ENCODE results near the gene SPNS2.
A peak's percentile ranks its signal among the peaks of the same experiment; 100 is the strongest.

The SPNS2 gene, protein sequence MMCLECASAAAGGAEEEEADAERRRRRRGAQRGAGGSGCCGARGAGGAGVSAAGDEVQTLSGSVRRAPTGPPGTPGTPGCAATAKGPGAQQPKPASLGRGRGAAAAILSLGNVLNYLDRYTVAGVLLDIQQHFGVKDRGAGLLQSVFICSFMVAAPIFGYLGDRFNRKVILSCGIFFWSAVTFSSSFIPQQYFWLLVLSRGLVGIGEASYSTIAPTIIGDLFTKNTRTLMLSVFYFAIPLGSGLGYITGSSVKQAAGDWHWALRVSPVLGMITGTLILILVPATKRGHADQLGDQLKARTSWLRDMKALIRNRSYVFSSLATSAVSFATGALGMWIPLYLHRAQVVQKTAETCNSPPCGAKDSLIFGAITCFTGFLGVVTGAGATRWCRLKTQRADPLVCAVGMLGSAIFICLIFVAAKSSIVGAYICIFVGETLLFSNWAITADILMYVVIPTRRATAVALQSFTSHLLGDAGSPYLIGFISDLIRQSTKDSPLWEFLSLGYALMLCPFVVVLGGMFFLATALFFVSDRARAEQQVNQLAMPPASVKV

DNA sequence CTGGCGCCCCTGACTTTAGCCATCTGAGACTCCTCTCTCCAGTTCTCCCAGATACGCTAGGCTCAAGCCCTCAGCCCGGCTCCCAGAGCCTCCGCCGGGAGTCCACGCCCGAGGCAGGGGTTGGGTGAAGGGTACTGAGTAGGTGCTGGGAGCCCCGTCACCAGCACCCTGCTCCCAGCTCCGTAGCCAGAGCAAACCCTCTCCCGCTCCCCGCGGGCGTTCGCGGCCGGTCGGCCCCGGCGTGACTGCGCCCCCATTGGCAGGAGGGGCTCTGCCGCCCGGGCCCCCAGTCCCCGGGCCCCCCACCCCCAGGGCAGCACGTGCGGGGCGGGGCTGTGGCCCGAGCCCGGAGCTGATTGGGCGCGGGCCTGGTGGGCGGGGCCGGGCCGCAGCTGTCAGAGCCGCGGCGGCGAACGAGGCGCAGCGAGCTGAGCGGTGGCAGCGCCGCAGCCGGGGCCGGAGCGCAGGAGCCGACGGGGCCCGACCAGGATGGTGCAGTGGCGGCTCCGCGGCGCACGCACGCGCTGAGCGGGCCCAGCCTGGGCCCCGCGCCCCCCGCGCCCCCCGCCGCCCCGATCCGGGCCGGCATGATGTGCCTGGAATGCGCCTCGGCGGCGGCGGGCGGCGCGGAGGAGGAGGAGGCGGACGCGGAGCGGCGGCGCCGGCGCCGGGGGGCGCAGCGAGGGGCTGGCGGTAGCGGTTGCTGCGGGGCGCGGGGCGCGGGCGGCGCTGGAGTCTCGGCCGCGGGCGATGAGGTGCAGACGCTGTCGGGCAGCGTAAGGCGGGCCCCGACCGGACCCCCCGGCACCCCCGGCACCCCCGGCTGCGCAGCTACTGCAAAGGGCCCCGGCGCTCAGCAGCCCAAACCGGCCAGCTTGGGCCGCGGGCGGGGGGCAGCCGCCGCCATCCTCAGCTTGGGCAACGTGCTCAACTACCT, at the start of gene SPNS2:
TSS of gene SPNS2 (plus strand) at position 421 of the 937 bp plus-strand sequence. CDS start at position 588, 167 bp downstream.
- peak within 1 kb of the TSS in 1 of 2 donors; percentile 15 for H3K4me3 ChIP-seq (ENCODE audit: low read depth in 1 of 2, low read length in 2 of 2)
- no peak within 1 kb of the TSS for H3K9ac ChIP-seq (ENCODE audit: low read length)
- H3K9me3 ChIP-seq (ENCODE audit: low read length) = no peaks in the 10 kb centered on the region
- H3K27ac ChIP-seq (ENCODE audit: low read depth, low read length) = no peak within 1 kb of the TSS
- no peaks in the 10 kb centered on the region for H3K36me3 ChIP-seq (ENCODE audit: insufficient read depth, low read length)
- peaks cover 22 to 42% of the 10 kb centered on the region in 2 donors for H3K27me3 ChIP-seq (ENCODE audit: control insufficient read depth in 1 of 2, insufficient read depth in 2 of 2, low read length in 2 of 2)
- H3K4me1 ChIP-seq (ENCODE audit: insufficient read depth, low read length) = peaks cover 13% of the 10 kb centered on the region

DNA sequence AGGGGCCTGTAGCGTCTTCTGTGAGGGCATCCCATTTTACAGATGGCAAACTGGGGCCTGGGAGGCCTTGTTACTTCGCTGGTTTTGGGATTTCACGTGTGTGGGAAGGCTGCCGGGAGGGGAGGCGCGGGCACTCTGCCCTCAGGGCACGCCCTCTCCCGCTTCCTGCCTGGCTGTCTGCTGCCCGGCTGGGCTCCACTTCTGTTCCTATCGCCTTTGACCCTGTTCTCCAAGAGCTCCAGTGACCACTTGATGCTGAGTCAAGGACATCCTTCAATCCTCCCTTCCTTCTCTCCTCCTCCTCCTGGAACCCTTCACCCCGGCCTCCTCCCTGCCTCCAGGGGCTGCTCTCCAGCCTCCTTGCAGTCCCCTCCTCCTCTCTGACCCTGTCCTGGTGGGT, 48.9 kb upstream of the SPNS2 start:
- Histone ChIP-seq H3K9me3 (ENCODE audit: low read length) (no peaks in the 10 kb centered on the region), H3K36me3 (ENCODE audit: insufficient read depth, low read length) (no peaks in the 10 kb centered on the region), H3K27ac (ENCODE audit: low read depth, low read length) (no peak overlapping the region), H3K4me1 (ENCODE audit: insufficient read depth, low read length) (no peaks in the 10 kb centered on the region), H3K9ac (ENCODE audit: low read length) (no peak overlapping the region), H3K27me3 (ENCODE audit: control insufficient read depth in 1 of 2, insufficient read depth in 2 of 2, low read length in 2 of 2) (no peaks in the 10 kb centered on the region), H3K4me3 (ENCODE audit: low read depth in 1 of 2, low read length in 2 of 2) (no peak overlapping the region)

DNA sequence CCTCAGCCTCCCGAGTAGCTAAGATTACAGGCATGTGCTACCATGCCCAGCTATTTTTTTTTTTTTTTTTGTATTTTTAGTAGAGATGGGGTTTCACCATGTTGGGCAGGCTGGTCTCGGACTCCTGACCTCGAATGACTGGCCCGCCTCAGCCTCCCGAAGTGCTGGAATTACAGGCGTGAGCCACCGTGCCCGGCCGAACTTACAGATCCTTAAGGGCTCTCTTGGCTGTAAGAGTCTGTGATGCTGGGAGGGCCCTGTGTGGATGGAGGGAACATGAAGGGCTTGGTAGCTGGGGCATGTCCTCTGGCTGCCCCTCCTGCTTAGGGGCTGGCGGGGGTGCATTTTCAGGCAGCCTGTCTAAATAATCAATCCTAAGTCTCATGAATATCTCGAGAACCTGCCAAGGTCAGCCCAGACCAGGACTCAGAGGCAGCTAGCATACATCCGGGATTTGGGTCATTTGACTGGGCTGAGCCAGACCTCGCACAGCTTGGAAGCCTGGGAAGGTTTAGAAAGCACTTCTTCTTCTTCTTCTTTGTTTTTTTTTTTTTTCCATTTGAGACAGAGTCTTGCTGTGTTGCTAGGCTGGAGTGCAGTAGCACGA, 47.9 kb upstream of the SPNS2 start:
- Histone ChIP-seq H3K36me3 (ENCODE audit: insufficient read depth, low read length) (no peaks in the 10 kb centered on the region), H3K27me3 (ENCODE audit: control insufficient read depth in 1 of 2, insufficient read depth in 2 of 2, low read length in 2 of 2) (no peaks in the 10 kb centered on the region), H3K4me3 (ENCODE audit: low read depth in 1 of 2, low read length in 2 of 2) (no peak overlapping the region), H3K27ac (ENCODE audit: low read depth, low read length) (no peak overlapping the region), H3K9ac (ENCODE audit: low read length) (no peak overlapping the region), H3K4me1 (ENCODE audit: insufficient read depth, low read length) (no peaks in the 10 kb centered on the region), H3K9me3 (ENCODE audit: low read length) (no peaks in the 10 kb centered on the region)

DNA sequence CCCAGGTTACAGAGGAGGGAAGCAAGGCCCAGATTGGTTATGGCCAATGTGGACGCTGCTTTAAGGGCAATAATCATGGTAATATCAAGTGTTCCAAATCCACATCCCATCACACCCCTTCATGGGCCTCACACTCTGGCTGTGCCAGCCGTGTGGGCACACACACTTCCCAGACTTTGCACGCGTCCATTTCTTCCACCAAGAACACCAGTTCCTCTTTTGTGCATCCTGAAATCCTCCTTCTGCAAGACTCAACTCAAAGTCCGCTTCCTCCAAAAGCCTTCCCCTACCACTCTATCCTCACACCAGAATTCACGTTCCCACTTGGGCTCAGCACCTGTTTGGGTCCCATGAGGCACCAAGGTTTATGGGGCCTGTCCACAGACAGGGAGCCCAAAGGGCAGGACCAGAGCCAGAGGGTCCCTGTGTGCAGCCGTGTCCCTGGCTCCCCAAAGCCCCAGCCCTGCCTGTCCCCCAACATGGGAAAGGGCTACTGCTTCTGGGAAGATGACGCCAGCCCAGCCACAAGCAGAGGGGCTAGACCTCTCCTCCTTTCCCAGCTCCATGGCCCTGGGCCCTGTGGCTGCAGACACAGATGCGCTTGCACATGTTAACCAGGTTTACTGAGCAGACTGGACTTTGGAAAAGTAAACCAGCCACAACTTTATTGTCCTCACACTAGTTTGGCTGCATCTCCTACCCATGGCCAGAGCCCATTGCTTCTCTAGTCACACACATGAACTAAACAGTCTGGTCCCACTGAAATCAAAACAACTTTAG, 44.7 kb upstream of the SPNS2 start:
- no peaks in the 10 kb centered on the region for H3K36me3 ChIP-seq (ENCODE audit: insufficient read depth, low read length)
- H3K4me1 ChIP-seq (ENCODE audit: insufficient read depth, low read length) = no peaks in the 10 kb centered on the region
- H3K9ac ChIP-seq (ENCODE audit: low read length) = no peak overlapping the region
- H3K27ac ChIP-seq (ENCODE audit: low read depth, low read length) = no peak overlapping the region
- H3K27me3 ChIP-seq (ENCODE audit: control insufficient read depth in 1 of 2, insufficient read depth in 2 of 2, low read length in 2 of 2) = no peaks in the 10 kb centered on the region
- no peaks in the 10 kb centered on the region for H3K9me3 ChIP-seq (ENCODE audit: low read length)
- H3K4me3 ChIP-seq (ENCODE audit: low read depth in 1 of 2, low read length in 2 of 2) = no peak overlapping the region

DNA sequence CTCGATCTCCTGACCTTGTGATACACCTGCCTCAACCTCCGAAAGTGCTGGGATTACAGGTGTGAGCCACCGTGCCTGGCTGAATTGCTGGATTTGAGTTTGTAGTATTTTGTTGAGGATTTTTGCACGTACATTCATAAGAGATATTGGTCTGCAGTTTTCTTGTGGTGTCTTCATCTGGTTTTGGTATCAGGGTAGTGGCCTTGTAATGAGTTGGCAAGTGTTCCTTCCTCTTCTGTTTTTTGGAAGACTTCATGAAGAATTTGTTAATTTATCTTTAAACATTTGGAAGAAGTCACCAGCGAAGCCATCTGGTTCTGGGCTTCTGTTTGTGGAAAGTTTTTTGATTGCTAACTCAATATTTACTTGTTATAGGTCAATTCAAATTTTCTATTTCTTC, 38.0 kb upstream of the SPNS2 start:
- Histone ChIP-seq H3K9me3 (ENCODE audit: low read length) (no peaks in the 10 kb centered on the region), H3K27me3 (ENCODE audit: control insufficient read depth in 1 of 2, insufficient read depth in 2 of 2, low read length in 2 of 2) (no peaks in the 10 kb centered on the region), H3K4me3 (ENCODE audit: low read depth in 1 of 2, low read length in 2 of 2) (no peak overlapping the region), H3K27ac (ENCODE audit: low read depth, low read length) (no peak overlapping the region), H3K36me3 (ENCODE audit: insufficient read depth, low read length) (no peaks in the 10 kb centered on the region), H3K9ac (ENCODE audit: low read length) (no peak overlapping the region), H3K4me1 (ENCODE audit: insufficient read depth, low read length) (no peaks in the 10 kb centered on the region)

DNA sequence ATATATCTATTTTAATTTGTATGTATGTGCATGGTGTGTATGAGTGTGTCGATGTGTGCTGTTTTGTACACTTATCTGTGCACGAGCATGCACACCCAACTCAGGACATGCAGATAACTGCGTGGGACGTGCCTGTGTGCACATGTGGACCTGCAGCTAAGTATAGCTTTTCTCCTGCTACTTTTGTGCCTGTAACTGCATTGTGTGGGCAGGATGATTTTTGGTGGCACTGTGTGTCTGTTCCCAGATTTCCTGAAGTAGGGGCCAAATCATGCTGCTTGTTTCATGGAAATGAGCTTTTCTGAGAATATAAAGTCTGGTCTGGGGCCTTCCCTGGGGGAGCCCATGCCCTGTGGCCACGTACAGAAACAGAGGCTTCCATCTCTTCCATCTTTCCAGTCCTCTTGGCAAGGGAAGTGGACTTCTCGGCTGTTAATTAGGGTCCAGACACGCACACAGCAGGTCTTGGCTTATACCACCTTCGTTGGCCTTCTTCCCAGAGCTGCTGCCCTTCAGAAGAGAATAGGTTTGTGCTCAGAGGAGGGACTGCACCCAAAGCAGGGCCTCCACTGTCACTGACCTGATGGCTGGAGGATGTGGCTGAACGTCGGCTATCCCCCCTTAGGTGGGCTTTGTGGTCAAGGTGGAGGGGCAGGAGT, 34.7 kb upstream of the SPNS2 start:
- no peaks in the 10 kb centered on the region for H3K27me3 ChIP-seq (ENCODE audit: control insufficient read depth in 1 of 2, insufficient read depth in 2 of 2, low read length in 2 of 2)
- H3K36me3 ChIP-seq (ENCODE audit: insufficient read depth, low read length) = no peaks in the 10 kb centered on the region
- H3K27ac ChIP-seq (ENCODE audit: low read depth, low read length) = no peak overlapping the region
- H3K9me3 ChIP-seq (ENCODE audit: low read length) = no peaks in the 10 kb centered on the region
- H3K9ac ChIP-seq (ENCODE audit: low read length) = no peak overlapping the region
- no peak overlapping the region for H3K4me3 ChIP-seq (ENCODE audit: low read depth in 1 of 2, low read length in 2 of 2)
- H3K4me1 ChIP-seq (ENCODE audit: insufficient read depth, low read length) = no peaks in the 10 kb centered on the region

DNA sequence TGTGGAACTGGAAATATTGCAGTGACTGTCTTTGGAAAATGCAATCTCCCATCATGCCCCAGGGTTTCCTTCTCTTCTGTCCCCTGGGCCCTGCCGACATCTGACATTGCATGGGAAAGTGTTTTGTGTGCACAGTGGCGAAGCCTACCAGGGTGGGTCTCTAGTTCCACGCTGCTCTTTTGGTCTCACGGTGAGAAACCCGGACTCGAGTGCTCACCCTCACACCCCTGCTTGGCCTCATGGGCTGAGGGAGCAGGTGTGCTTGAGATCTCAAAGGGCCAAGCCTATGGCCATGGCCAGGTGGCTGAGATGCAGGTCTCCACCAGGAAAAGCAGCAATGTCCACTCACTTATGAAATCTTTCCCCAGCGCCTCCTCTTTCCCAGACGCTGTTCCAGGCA, 32.9 kb upstream of the SPNS2 start:
- Histone ChIP-seq H3K4me1 (ENCODE audit: insufficient read depth, low read length) (no peaks in the 10 kb centered on the region), H3K36me3 (ENCODE audit: insufficient read depth, low read length) (no peaks in the 10 kb centered on the region), H3K9ac (ENCODE audit: low read length) (no peak overlapping the region), H3K27me3 (ENCODE audit: control insufficient read depth in 1 of 2, insufficient read depth in 2 of 2, low read length in 2 of 2) (no peaks in the 10 kb centered on the region), H3K4me3 (ENCODE audit: low read depth in 1 of 2, low read length in 2 of 2) (no peak overlapping the region), H3K27ac (ENCODE audit: low read depth, low read length) (no peak overlapping the region), H3K9me3 (ENCODE audit: low read length) (no peaks in the 10 kb centered on the region)

DNA sequence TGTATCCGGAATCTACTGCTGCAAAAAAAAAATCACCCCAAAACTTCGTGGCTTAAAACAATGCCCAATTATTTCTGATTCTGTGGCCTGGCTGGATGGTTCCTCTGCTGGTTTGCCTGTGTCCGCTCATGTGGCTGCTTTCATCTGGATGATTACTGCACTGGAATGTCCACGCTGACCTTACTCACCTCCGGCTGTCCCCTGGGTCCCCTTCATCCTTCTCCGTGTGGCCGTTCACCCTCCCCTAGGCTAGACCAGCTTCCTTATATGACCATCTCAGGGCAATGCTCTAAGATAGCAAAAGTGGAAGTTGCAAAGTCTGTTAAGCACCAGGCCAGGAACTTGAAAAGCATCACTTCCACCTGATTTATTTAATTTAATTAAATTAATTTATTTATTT, 31.4 kb upstream of the SPNS2 start:
- H3K27ac ChIP-seq (ENCODE audit: low read depth, low read length) = no peak overlapping the region
- no peak overlapping the region for H3K4me3 ChIP-seq (ENCODE audit: low read depth in 1 of 2, low read length in 2 of 2)
- no peak overlapping the region for H3K9ac ChIP-seq (ENCODE audit: low read length)
- no peaks in the 10 kb centered on the region for H3K9me3 ChIP-seq (ENCODE audit: low read length)
- H3K4me1 ChIP-seq (ENCODE audit: insufficient read depth, low read length) = no peaks in the 10 kb centered on the region
- no peaks in the 10 kb centered on the region for H3K27me3 ChIP-seq (ENCODE audit: control insufficient read depth in 1 of 2, insufficient read depth in 2 of 2, low read length in 2 of 2)
- no peaks in the 10 kb centered on the region for H3K36me3 ChIP-seq (ENCODE audit: insufficient read depth, low read length)

DNA sequence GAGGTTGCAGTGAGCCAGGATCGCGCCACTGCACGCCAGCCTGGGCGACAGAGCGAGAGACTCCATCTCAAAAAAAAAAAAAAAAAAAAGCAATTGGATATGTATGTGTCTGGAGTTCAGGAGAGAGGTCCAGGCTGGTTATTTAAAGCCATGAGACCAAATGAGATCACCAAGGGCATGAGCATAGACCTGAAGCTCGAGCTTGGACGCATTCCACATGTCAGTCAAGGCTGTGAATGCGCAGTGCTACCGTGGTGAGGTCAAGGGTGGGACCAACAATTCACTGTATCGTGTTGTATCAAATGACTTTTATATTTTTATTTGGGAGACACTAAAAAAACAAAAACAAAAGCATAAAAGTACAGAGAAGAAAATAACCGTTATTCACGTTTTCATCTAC, 29.1 kb upstream of the SPNS2 start:
- H3K9ac ChIP-seq (ENCODE audit: low read length) = no peak overlapping the region
- H3K36me3 ChIP-seq (ENCODE audit: insufficient read depth, low read length) = no peaks in the 10 kb centered on the region
- no peaks in the 10 kb centered on the region for H3K27me3 ChIP-seq (ENCODE audit: control insufficient read depth in 1 of 2, insufficient read depth in 2 of 2, low read length in 2 of 2)
- no peak overlapping the region for H3K4me3 ChIP-seq (ENCODE audit: low read depth in 1 of 2, low read length in 2 of 2)
- H3K4me1 ChIP-seq (ENCODE audit: insufficient read depth, low read length) = no peaks in the 10 kb centered on the region
- no peaks in the 10 kb centered on the region for H3K9me3 ChIP-seq (ENCODE audit: low read length)
- H3K27ac ChIP-seq (ENCODE audit: low read depth, low read length) = no peak overlapping the region

DNA sequence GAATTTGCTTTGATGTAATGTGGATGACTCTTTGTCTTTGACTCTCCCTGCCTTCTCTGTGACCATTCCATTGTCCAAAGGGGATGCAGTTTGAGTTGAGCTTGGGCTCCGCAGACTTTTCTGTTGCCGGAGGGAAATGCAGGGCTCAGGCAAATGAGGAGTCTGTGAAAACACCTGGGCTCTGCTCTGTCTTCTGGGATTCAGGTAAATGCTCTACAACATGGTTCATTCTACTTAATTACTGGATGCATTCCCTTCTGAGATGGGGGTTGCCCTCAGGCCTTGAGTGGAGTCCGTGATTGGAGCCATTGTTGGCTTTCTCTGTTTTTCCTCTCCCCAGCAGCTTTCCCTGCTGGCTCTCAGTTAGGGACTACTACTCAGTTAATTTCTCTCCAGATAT, 26.4 kb upstream of the SPNS2 start:
- Histone ChIP-seq H3K9me3 (ENCODE audit: low read length) (no peaks in the 10 kb centered on the region), H3K27ac (ENCODE audit: low read depth, low read length) (no peak overlapping the region), H3K4me1 (ENCODE audit: insufficient read depth, low read length) (no peaks in the 10 kb centered on the region), H3K4me3 (ENCODE audit: low read depth in 1 of 2, low read length in 2 of 2) (no peak overlapping the region), H3K9ac (ENCODE audit: low read length) (no peak overlapping the region), H3K36me3 (ENCODE audit: insufficient read depth, low read length) (no peaks in the 10 kb centered on the region), H3K27me3 (ENCODE audit: control insufficient read depth in 1 of 2, insufficient read depth in 2 of 2, low read length in 2 of 2) (no peaks in the 10 kb centered on the region)
